Stimulated activated CD4-positive, alpha-beta T cell treated with anti-CD3 and anti-CD28 coated beads, Interleukin-4, amount 100 ng/mL, for 1 hour (primary cell): ENCODE data around the gene RALB.
A peak's percentile ranks its signal among the peaks of the same experiment; 100 is the strongest.
"Not testable (repeated sequence)": the region's sequence is repeated elsewhere in the genome, so short reads cannot be mapped to it uniquely, and the experiment has no call there.

Experiments used
- DNase-seq: peaks from one replicate; pipeline ENCODE4 v3.0.0-alpha.2; 2020

Gene RALB

DNA sequence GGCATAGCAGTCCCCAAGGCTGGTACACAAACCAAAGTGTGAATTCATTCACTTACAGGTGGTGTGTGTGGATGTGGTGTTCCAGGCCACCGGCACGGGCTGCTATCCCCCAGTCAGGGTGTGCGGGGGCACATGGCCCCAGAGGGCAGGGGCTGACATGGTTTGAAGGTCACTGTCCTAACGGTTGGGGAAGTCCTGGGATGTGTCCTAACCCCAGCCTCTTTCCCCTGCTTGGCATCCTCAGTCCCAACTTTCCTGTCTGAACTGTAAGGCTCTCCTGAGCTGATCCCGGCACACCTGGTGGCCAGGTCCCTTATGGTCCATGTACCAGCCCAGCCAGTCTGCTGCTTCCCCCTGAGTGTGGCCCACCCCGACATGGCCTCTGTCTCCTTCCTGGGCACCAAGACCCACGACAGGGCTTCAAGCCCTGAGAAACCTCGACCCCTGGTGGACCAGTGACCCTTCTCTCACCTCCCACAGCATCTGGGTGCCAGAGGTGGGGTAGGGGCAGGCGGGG lies 27.0 kb upstream of the RALB start:
- no peak for DNase-seq

DNA sequence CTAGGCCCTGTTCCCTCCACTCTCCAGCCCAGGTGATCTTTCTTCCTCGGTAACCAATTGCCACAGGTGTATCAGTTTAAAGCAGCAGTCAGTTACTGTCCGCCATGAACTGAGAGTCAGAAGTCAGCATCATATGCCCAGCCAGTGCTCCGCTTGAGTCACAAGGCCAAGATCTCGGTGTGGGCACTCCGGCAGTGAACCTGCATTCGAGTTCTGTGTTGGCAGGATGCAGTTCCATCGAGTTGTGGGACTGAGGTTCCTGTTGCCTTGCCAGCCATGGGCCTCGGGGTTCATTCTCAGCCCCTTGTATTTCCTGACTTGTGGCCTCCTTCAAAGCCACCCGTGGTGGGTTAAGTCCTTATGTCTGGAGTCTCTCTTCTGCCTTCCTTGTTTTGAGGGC lies 26.3 kb upstream of the RALB start:
- DNase-seq: no peak

DNA sequence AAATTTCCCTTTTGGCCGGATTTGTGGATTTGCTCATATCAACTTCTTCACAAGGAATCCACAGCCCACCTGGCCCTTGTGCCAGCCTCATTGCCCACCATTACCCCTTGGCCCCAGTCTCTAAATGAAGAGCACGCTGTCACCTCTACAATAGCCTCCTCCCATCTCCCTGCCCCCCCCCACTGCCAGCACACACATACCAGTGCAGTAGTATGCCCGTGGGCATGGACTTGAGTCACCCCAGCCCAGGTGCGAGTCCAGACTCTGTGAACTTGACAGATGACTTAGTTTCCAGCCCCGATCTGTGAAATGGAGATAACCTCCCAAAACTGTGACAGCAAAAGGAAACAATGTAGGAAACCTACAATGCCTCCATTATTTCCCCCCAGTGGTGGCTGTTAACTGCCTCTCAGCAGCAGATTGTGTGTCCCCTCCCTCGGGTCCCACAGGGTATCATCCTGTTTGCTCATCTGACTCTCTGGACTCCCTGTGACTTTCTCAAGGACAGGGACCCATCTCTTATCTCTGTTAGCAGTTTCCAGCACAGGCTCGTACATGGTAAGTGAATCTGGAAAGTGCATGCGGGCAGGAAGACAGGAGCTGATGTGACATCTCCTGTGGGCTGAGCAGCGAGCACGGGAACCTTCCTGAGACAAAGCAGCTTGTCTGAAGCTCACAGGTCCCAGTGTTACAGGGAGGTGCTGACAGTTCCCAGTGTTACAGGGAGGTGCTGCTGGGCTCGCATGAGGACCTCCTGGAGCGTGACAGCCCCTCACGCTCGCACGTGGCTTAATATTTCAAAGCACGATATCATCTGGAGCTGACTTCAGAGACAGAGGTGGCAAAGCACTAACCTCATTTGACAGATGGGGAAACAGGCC lies 25.3 kb upstream of the RALB start:
- DNase-seq: peak; percentile 33

DNA sequence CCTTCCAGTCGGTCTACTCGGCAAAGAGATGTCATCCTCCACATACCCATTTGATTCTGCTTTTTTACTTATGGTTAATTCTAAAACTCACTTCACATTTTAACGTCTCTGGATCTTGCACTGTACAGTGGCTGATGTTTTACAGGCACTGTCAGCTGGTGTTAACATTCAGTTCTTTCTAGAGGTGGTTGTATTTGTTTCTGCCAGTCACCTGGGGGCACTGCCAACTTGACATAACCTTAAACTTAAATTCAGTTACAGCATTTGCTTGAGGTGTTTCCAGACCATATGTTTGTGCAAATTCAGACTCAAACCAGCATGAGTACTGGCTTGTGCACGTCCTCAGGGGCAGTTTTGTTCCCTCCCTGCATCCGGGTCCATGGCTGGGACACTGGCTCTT lies 24.1 kb upstream of the RALB start:
- DNase-seq: no peak

DNA sequence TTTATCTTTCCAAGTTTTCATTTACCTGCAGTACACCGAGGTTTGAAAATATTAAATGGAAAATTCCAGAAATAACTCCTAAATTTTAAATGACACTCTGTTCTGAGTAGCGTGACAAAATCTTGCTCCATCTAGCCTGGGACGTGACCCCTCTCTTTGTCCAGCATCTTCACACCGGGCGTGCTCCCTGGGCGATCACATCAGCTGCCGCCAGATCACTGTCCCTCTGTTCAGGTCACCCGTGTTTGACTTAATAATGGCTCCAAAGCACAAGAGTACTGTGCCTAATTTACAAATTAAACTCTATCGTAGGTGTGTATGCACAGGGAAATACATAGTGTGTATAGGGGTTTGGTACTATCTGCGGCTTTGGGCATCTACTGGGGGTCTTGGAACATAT lies 23.3 kb upstream of the RALB start:
- DNase-seq: no peak

DNA sequence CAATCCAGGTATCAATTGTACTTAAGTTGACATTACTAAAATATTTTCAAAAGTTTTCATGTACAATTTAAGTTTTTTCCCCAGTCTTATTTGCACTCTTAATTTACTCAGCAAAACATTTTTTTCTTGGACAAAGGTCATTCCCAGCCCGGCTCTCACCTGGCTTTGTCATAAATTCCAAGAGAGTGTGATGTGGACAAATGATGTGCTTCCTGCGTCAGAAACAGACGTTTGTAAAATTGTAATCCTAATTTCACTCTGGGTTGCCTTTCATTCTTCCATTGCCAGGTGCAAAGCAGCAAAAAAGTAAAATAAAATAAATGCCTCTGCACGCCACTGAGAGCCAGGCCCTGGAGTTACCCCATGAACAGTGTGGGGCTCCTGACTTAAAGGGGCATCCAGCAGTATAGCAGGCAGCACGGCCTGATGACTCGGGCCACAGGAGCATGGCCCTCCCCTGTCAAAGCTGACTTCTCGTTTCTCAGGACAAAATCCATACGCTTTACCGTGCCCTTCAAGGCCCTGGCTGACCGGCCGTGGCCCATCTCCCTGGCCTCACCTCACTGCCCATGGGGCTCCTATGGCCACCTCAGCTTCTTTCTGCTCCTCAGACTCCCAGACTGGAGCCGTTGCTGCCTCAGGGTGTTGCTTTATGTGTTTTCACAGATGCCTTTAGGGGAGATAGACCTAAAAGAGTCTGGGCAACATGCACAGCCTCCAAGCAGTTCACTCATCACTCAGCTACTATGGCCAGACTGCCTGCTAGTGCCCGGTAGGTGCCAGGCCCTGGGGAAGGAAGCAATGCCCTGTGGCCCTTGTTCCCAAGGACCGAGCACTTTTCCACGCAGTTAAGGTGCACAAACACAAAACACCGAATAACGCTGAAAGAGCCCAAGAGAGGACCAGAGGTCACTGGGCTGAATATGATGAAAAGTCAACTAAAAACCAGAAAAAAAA lies 21.9 kb upstream of the RALB start:
- DNase-seq: no peak

DNA sequence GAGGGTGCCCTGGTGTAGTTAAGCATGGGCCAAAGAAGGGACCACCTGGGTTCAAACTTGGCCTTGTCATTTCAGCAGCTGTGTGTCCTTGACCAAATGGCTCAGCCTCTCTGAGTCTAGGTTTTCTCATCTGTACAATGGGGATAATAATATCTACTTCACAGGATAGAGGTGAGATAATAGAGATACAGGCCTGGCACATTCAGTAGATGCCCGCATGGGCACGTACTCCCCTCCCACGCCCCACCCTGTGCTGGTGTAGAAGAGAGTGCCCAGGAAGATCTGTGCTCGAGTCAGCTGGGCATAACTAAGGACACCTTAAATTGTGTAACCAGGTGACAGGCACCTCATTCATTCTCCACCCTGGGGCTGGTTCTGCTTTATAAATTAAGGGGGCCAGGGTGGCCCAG lies 21.1 kb upstream of the RALB start:
- DNase-seq: peak; percentile 44

DNA sequence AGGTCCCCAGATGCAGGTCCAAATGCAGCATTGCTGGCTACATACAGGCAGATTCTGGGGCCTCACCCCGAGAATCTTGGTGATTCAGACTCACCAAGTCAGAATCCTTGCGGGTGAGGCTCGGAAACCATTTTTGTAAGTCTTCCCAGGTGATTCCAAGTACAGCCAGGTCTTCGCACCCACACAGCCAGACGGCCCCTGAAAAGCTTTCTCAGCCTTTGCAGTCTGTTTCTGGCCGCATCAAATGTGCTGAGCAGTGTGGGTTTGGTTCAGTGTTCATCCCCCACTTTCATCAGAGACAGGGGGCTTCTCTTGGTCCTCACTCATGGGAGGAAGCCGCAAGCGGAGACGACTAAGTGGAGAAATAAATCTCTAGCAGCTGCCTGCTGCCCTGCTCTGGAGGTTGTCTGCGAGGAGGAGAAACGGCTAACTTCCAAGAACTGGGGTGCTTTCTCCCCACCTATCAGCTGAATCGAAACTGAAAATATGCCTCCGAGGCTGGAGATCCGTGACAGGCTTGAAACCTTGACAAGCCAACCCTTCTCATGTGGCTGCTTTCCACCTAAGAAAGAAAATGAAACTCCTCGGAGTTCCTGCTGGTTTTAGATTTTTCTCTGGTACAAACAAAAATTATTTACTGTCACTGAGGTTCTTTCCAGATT lies 20.5 kb upstream of the RALB start:
- DNase-seq: peak; percentile 52

DNA sequence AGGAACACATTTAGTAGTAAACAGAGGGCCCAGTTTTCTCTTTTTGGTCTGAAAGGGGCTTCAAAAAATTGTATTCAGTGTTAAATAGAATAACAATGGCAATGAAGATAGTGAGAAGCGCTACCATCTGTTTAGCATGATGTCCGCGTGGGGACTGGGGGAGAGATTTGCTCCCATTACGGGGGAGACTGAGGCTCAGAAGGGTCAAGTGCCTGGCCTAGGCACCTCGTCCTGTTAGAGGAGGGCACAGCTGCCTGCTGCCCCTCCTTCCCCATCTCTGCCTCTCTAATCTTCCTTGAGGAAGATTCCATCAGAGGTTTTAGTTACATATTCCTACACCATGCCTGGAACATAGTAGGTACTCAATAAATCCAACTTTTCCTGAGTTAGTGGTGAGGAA lies 19.4 kb upstream of the RALB start:
- no peak for DNase-seq

DNA sequence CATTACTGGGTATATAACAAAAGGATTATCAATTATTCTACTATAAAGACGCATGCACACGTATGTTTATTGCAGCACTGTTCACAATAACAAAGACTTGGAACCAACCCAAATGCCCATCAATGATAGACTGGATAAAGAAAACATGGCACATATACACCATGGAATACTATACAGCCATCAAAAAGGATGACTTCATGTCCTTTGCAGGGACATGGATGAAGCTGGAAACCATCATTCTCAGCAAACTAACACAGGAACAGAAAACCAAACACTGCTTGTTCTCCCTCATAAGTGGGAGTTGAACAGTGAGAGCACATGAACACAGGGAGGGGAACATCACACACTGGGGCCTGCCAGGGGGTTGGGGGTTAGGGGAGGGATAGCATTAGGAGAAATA lies 17.5 kb upstream of the RALB start:
- DNase-seq: not testable (repeated sequence)

DNA sequence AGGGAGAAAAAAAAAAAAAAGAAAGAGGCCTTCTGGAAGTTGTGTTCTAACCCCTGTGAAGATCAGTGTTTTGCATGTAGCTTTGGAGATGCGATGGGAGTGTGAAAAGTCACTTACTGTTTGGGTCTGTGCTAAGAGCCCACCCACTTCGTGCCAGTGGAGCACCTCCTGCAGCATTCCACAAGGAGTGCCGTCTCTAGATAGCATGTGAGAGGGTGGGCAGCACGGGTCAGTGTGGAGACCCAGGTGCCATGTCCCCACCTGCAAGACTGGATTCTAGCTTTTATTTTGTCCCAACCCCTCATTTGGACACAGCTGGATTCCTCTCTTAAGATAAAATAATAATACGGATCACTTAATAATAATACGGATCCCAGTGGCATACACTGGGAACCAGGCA lies 17.0 kb upstream of the RALB start:
- no peak for DNase-seq

DNA sequence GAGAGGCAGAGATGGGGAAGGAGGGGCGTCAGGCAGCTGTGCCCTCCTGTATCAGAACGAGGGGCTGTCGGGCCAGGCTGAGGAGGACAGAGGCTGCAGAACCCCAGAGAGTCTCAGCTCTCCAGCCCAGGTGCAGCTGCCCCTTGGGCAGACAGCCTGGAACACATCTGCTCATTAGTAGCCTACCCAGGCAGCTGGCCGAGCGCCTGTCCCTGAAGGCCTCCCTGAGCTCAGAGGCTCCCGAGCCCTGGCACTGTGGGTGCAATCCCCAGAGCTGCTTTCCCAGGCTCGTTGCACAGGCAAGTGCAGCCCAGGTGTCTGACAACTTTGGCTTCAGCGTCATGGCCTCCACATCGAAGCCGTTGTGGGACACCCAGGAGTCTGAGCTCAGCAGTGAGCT lies 16.3 kb upstream of the RALB start:
- DNase-seq: no peak

DNA sequence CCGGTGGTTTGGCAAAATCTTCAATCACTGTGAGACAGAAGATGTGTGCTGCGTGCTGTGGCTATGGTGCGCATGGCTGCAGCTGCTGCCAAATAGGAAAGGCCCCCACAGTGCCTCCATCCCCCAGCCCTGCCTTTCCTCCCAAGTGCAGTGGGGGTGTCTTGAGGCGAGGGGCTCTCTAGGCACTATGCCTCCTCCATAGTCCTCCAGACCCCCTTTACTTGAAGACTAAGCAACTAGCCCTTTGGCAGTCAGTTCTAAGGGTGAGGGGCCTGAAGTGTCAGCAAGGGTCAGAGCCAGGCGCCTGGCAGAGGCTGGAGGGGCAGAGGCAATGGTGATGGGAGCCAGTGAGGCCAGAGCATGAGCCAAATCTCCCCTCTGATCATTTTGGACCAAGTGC lies 15.9 kb upstream of the RALB start:
- no peak for DNase-seq

DNA sequence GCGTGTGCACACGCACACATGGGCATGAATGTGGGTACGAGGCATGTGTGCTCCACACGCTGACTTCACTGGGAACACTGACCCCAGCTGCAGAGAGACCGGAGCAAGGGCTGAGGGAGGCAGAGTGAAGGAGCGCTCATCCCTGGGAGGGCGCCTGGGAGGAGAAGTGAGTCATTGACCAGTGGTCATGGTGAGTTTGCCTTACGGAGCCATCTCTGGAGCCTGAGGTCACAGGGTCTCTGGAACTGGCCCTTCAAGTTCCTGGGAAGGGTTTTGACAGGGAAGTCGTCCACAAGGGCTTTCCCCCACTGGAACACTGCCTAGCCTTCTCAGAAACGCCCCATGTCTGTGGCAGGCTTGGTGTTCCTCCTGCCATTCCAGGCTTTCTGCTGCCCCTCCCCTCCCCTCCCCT lies 15.2 kb upstream of the RALB start:
- DNase-seq: no peak

DNA sequence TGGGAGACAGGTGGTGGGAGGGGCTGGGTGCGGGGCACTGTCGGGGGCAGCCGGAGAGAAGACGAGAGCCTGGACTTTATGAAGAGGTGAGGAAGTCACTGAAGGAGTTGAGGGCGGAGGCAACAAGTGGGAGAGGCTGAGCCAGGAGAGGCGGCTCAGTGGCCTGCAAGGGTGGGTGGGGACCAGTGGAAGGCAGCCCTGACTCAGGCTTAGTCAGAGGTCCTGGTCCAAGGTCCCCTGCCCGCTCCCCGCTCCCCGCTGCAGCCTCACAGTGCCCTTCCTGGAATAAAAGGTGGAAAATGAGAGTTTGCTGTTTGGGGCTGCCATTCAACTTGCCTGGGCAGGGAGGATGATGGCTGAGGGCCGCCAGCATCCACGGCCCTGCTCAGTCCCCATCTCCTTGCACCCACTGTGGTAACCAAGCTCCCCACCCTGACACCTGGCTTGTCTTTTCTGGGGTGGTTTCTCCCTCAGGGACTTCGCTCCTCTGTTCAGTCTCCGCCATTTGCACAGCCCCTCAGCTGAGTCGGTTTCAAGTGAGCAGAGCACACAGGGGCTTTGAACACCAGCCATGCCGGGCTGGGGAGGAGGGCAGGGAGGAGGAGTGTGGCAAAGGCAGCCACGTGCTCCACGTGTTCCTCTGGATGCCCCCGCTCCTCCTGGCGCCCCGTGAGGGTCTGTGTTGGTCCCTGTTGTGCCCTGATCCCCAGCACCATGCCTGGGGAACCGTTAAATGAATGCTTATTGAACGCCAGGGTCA lies 13.7 kb upstream of the RALB start:
- DNase-seq: no peak

DNA sequence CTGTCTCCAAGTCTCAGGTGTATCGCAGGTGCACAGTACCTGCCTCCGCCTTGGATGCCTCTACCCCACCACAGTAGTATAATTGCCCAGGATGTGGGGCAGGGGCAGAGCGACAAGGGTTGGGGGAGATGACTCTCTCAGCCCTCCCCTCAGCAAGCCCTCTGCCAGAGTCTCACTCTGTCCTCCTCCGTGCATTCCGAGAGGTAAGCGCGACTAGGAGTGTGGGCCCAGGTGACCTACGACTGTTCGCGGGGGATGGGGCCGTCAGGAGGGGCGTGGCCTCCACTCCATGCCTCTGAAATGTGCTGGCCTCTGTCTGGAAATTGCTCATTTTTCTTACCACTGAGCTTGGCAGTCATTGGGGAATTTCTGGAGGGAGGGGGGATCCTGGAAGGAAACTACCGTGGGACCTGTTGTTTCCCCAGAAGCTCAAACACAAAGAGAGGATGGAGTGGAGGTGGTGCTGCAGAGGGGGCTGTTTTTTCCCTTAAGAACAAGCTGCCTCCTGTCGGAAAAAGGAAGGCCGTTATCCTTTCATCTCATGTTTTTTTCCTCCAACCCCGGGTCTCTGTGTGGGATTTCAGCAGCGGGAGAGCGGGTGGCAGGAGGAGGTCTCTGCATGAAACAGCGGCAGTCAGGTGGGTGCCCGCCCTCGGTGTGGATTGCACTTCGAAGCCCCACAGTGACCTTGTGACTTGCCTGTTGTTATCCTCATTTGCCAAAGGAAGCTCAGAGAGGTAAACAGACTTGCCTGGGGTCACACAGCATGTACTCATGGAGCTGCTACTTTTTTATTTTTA lies 13.0 kb upstream of the RALB start:
- DNase-seq: no peak

DNA sequence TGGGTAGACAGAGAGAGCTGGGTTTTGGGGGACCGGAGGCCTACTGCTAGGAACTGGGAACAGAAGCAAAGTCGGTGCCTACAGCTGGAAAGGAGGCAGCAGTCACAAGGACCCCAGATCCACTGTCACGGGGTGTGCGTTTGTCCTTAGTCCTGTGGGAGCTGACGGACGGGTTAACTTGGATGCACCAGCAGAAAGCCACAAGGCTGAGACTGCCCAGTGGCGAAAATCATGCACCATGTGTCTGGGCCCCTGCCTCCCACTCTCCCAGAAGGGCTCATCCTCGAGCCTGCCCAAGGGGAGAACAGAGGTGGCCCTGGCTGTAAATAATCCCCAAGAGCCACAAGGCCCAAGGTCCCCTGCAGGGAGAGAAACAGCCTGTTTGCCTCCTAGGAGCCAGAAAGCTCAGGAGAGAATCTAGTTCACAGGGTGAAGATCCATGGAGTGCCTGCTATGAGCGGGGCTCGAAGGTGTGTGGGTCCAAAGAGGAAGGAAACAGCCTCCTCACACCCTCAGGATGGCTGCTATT lies 11.7 kb upstream of the RALB start:
- DNase-seq: no peak

DNA sequence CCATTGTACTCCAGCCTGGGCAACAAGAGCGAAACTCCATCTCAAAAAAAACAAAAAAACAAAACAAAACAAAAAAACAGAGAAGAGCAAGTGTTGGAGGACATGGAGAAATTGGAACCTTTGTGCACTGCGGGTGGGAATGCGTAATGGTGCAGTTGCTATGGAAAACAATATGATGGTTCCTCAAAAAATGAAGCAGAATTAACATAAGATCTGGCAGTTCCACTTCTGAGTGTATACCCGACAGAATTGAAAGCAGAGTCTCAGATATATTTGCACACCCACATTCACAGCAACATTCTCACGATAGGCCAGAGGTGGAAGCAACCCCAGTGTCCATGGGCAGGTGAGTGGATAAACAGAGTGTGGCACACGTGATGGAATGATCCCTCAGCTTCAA lies 11.0 kb upstream of the RALB start:
- DNase-seq: no peak

DNA sequence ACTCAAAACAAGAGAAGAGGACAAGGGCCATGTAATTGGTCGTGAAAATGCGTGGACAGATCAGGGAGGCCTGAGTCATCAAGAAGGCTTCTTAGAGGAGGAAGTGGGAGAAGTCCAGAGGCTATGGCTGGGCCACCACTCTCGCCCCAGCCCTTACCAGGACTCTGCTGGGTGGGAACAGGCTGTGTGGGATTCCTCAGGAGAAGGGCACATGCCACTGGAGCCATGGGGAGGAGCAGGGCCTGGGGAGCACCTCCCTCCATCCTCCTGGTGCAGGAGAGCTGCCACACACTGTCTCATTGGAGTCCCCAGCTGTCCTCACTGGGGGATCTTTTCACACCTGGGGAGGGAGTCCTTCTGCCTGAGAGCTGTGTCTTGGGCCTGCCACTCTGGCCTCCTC lies 9.4 kb upstream of the RALB start:
- no peak for DNase-seq

DNA sequence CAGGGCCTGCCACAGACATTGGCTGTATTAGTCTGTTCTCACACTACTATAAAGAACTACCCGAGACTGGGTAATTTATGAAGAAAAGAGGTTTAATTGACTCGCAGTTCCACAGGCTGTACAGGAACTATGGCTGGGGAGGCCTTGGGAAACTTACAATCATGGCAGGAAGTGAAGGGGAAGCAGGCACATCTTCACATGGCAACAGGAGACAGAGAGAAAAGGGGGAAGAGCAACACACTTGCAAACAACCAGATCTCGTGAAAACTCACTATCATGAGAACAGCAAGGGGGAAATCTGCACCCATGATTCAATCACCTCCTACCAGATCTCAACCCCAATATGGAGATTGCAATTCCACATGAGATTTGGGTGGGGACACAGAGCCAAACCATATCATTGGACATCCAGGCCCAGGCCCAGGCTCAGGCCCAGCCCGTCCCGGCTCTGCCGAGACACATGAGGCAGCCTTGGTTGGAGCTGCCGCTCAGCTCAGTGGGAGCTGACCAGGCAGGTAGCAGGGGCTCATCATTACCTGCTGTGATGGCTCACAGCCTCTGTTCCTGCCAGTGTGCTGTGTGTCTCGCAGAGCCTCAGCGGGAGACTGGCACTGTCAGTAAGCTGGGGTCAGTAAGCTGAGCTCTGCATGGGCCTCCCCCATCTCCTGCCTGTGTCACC lies 8.6 kb upstream of the RALB start:
- no peak for DNase-seq
